Astrocyte of the spinal cord (primary cell): ENCODE measurements around the gene COG5.
"Not testable (repeated sequence)": the region's sequence is repeated elsewhere in the genome, so short reads cannot be mapped to it uniquely, and the experiment has no call there.

Experiments
- DNase-seq: peaks from one replicate; pipeline ENCODE4 v3.0.0; 2011; ENCODE audit warnings: low read depth, low spot score
- H3K4me3 ChIP-seq: 2 replicates; pipeline ENCODE4 v1.5.1; 2011; ENCODE audit warnings: low read depth, mild to moderate bottlenecking, low read length, moderate library complexity
- CTCF ChIP-seq: IDR thresholded peaks from 2 replicates; pipeline ENCODE4 v1.5.1; 2012; ENCODE audit warnings: low read depth, mild to moderate bottlenecking, low read length, inconsistent platforms
- in situ Hi-C: cut with HindIII; loops from 2 replicates; pipeline ENCODE4 v1.10.0; 2017; ENCODE audit warnings: low sequenced_read_pairs

The COG5 gene

DNA sequence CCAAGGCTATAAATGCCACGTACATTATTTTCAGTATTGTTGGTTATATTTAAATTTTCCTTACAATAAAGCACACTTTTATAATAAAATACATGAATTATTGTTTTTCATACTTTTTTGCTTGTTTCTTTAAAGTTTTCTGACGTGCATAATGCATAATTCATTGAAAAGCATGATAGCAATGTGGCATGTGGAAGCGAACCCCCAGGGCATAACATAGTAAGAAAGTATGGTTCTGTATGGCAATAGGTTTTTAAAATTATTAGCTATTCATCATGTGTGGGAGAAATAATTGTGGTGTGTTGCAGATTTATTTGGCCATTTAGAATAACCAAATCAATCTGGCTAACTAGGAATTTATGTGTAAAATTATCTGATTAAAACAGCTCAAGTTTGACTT is 402.3 kb downstream of the COG5 start:
- no peak for DNase-seq
- in situ Hi-C loops: no loop called here

GRCh38 chr7:107160389-107160788 is 403.3 kb downstream of the COG5 start:
- no peak for TF ChIP-seq CTCF

More for the DNA sequence above, 402.3 kb downstream of the COG5 start:
- no peak for TF ChIP-seq CTCF
- H3K4me3 ChIP-seq: no peak overlapping the region

GRCh38 chr7:107158028-107158427 is 405.7 kb downstream of the COG5 start:
- in situ Hi-C loops: no loop called here
- no peak for DNase-seq
- H3K4me3 ChIP-seq: no peak overlapping the region
- no peak for TF ChIP-seq CTCF

More at GRCh38 chr7:107160389-107160788, 403.3 kb downstream of the COG5 start:
- no peak overlapping the region for H3K4me3 ChIP-seq
- in situ Hi-C loops: no loop called here
- no peak for DNase-seq

DNA sequence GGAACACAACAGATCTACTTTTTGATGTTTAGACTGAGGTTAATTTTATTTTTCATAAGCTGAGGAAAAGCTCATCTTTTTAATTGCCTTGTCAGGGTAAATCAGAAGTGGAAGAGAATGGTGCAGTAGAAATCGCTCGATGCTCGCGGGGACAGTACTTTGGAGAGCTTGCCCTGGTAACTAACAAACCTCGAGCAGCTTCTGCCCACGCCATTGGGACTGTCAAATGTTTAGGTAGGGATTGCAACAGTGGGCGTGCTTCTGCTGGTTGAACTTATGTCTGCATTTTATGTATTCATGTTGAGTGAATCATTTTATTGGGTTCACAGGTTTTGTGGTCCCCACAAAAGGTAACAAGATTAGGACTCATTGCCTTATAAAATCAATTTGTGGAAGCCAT is 406.6 kb downstream of the COG5 start:
- in situ Hi-C loops: no loop called here
- no peak for TF ChIP-seq CTCF
- DNase-seq: no peak
- no peak overlapping the region for H3K4me3 ChIP-seq

DNA sequence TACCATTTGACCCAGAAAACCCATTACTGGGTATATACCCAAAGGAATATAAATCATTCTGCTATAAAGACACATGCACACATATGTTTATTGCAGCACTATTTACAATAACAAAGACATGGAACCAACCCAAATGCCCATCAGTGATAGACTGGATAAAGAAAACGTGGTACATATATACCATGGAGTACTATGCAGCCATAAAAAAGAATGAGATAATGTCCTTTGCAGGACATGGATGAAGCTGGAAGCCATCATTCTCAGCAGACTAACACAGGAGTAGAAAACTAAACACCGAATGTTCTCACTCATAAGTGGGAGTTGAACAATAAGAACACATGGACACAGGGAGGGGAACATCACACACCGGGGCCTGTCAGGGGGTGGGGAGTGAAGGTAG is 408.0 kb downstream of the COG5 start:
- H3K4me3 ChIP-seq, DNase-seq, in situ Hi-C loops: not testable (repeated sequence)

GRCh38 chr7:107154826-107155225 is 408.9 kb downstream of the COG5 start:
- no peak for DNase-seq
- no peak for TF ChIP-seq CTCF
- in situ Hi-C loops: no loop called here
- no peak overlapping the region for H3K4me3 ChIP-seq

GRCh38 chr7:107152011-107152410 is 411.7 kb downstream of the COG5 start:
- in situ Hi-C loops: no loop called here
- TF ChIP-seq CTCF: no peak
- DNase-seq: peak; percentile 33
- no peak overlapping the region for H3K4me3 ChIP-seq
